ENCODE results near the gene TRPC1.
"Not testable (repeated sequence)": the region's sequence is repeated elsewhere in the genome, so short reads cannot be mapped to it uniquely, and the experiment has no call there.

Gene TRPC1

DNA sequence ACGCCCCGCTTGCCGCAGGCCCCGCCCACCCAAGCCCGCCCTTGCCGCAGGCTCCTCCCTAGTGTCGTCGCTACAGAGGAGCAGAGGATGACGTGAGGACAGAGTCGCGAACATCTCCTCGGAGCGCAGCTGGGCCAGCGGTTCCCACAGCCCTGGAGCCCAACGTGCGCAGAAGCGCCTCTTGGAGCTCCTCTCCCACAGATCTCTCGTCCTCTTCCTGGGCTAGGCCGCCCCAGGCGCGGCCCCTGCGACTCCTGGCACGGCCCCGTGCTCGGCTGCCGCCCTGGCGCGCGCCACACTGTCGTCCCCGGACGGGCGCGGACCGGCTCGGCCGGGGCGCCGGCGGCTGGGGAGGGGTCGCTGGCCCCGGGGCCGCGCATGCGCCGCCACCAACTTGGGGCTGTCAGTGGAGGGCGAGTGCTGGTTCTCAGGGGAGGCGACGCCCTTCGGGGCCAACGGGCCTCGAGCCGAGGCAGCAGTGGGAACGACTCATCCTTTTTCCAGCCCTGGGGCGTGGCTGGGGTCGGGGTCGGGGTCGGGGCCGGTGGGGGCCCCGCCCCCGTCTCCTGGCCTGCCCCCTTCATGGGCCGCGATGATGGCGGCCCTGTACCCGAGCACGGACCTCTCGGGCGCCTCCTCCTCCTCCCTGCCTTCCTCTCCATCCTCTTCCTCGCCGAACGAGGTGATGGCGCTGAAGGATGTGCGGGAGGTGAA, at the start of gene TRPC1:
TSS of gene TRPC1 (plus strand) at position 67 of the 714 bp plus-strand sequence. CDS start at position 593, 526 bp downstream.
- DNase-seq: peak; percentile 94

DNA sequence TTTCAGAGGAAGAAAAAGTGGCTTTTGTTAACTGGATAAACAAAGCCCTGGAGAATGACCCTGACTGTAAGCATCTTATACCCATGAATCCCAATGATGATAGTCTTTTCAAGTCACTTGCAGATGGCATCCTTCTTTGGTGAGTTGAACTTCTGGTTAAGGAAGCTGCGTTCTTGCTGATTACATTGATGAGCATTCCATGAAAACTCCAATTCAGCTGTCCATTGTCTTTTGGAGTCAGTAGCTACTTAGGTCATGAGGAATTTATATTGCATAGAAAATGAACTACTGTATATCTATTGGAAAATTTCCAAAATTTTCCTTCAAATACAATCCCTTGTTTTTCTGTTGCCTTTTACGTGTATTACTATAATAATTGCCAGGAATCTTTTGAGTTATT, 47.7 kb upstream of the TRPC1 start:
- no peak for DNase-seq

DNA sequence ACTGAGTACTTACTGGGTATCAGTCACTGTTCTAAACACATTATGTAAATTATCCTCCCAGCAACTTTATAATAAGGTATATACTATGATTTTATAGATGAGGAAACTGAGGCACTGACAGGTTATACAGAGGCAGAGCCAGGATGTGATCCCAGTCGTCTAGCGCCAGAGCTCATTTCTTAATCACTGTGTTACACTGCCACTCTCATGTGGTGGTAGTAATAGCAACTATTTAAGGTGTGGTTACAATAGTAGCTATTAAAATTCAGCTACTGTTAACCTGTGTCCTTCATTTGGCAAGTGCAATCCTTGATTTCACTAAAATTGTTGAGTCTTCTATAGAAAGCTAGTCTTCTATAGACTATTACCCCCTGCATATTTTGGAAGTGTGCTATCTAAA, 43.1 kb upstream of the TRPC1 start:
- peak; percentile 5 for DNase-seq

DNA sequence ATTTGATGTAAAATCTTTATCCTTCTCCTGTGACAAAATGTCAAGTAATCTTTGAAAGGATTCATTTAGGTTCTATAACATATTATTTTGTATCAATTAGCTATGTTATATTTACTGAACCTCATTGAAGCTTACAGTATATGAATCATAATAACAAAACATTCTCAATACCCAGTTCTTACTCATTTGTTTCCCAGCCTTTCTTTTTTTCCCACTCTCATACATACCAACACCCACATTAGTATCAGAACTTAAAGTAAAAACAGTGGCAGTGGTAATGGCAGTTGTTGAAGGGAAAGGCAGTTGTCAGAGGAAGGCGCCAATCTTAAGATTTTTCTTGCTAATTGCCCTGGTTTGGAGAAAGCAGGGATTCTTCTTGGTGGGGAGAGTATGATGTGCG, 33.2 kb upstream of the TRPC1 start:
- DNase-seq: no peak

DNA sequence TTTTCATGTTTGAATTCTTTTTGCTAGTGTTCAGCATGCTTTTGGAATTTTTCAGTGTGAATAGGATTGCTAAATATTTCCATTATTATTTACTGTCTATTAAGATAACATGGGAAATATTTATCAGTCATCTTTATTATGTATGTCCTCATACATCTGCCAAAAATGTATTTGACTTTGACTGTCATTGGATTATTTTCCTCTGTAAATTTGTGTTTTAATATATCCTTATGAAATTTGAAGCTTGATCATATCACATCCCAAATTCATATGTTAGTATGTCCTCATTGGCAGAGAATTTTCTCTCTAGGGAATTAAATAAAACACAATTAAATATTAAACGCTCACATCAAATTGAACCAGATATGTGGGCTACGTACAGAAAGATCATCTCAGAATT, 32.3 kb upstream of the TRPC1 start:
- no peak for DNase-seq

DNA sequence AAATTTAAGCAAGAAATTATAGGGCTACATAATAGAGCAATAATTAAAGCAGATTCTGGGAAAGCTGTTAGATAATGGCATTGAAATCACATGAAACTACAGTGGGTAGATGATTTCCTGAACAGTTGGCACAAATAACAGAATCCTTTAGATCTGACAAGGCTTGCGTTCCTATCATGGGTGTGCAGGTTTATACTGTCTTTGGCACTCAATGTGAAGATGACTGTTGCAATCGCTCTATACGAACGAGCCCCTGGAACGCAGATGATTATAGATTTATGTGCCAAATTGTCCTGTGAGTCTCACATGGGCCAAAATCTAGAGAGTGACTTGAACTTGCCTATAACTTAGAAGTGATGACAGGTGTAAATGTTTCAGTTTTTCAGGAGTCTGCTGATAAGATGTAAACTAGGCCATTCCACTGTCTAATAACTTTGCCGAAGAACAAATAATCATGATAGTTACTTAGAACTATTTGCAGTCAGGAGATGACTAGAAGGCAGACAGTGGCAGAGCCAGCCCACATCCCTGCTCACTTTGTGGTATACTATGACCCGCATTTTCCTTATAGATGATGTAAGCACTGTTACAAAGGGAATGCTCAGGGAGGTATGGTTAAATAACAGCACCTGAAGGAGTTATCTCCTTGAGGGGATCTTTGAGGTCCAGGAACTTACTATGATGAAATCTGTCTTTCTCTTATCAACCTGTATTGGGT, 30.5 kb upstream of the TRPC1 start:
- no peak for DNase-seq

DNA sequence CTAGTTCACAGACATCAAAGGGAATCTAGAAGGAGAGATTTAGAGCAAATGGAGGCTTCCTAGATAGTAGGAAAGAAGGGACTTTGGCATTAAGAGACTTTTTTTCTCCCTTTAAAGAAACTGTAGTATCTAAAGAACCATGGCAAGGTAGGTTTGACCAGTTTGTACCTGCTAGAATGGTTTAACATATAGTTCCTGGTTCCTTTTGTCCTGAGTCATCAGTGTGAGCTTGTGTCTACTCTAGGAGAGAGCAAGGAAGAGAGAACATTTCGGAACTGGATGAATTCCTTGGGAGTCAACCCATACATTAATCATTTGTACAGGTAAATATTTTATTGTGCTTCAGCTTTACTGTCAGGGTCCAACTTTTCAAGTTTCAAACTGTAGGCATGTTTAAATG, 29.6 kb upstream of the TRPC1 start:
- peak; percentile 21 for DNase-seq

DNA sequence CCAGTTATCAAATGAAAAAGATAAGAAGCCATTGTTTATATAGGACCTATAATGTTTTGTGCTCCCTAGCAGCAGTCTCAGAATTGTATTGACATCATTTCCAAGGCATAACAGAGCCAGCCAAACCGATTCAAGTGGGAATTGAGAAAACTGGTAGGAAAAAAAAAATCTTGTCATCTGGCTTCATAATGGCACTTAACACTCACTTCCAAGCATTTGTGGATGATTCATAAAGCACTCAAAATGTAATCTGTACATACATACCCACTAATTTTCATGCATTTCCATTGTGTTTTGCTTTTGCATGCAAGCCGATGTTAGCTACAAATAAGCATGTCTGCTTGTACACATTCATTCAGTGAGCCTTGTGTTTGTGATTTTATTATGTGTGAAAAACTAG, 18.6 kb upstream of the TRPC1 start:
- peak; percentile 56 for DNase-seq

DNA sequence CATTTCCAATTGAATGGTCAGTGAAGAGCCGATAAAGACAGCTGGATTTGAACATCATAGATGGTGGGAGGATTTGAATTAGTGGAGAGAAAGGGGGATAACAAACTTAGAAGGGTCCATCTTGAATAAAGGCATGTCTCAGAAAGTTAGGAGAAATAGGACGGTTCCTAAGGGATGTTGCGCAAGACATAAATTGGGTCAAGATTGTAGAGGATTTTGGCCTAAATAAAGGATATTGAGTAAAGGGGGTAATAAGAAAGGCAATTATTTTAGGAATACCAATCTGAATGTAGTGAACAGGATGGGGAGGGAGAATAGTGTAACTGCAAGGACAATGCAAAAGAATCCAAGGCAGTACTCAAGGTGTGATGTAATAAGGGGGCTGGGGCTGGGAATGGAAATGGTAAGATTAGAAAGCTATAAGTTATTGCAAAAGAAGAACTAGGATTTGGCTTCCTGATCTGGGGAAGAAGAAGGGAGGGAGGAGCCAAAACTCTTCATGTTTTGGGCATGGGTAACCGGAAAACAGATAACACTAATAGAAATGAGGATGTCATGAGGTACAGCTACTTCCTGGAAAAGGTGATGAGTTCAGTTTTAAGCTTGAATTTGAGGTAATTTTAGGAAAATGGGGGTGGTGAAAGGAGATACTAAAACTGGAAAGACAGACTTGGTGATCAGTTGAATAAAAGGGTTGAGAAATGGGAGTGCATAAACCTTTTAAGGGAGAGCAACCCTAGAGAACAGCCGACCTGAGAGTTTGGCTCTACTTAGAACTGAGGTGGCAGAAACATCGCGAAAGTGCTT, 17.3 kb upstream of the TRPC1 start:
- no peak for DNase-seq

DNA sequence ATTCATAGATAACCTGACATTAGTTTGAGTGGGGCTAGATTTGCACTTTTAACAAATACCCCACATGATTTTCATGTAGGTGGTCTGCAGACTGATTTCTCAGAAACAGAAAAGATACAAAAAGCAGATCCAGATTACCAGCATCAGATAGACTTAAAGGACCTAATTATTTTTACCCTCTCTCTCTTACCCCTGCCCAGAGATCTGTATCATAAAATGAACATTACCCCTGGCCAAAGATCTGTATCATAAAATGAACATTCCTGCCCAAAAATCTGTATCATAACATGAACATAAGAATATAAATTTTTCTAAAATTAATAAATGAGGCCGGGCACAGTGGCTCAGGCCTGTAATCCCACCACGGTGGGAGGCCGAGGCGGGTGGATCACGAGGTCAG, 14.6 kb upstream of the TRPC1 start:
- no peak for DNase-seq

DNA sequence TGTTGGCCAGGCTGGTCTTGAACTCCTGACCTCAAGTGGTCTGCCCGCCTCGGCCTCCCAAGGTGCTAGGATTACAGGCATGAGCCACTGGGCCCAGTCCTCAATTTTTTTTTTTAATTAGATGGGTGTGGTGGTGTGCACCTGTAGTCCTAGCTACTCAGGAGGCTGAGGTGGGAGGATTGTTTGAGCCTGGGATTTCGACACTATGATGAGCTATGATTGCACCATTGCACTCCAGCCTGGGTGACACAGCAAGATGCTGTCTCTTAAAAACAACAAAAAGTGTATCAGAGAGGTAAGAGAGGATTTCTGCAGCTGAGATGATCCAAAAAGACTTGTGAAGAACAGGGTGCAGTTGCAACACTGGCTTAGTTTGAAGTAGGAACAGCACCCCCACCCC, 9.0 kb upstream of the TRPC1 start:
- DNase-seq: not testable (repeated sequence)

DNA sequence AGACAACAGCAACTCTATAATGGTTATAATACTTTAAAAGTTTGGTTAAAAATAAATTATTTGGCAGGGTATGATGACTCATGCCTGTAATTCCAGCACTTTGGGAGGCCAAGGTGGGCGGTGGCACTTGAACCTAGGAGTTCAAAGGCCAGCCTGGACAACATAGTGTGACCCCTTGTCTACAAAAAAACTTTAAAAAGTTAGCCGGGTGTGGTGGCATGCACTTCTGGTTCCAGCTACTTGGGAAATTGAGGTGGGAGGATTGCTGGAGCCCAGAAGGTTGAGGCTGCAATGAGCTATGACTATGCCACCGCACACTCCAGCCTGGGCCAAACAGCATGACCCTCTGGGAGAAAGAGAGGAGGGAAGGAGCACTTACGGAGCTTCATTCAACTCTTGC, 7.7 kb upstream of the TRPC1 start:
- no peak for DNase-seq

DNA sequence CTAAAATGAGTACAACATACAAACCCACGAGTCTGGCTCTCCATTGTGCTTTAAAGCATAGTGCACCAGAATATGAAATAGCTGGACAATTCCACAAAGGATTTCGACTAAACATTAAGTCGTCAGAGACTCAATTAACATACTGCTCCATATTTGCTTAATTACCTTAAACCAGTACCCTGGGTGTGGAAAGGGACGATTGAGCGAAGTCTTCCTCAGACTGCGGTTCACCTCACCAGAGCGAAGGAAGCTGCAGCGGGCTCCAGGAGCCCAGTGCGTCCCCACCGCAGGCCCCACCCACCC, 218 bp upstream of the TRPC1 start:
- DNase-seq: no peak

DNA sequence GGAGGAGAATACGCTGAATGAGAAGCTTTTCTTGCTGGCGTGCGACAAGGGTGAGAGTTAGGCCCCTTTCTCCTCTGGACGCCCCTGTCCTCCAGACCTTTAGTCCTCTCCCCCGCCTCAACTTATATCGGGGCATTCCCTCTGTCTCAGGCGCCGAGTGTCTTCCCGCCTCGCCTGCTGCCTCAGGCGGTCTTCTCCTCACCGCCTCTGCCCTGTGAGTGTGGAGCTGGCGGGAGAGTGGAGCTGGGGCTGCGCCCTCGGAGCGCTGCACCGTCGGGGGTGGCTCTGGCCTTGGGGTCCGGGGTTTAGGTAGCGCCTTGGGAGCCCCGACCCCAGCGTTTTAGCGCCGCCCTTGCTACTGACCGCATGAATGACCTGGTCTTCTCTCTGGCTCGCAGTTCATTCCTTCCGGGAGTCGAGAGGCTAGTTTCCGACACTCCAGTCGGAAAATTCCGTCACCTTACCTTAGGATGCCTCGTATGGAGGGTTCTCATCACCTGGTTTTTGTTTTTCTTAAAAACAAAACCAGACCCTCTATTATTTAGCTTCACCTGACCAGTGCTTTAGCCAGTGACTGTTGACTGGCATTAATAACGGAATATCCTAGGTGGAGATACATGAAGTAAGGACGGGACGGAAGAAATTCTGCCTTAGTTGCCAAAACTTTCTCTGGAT, 985 bp downstream of the TRPC1 start:
- peak; percentile 72 for DNase-seq

DNA sequence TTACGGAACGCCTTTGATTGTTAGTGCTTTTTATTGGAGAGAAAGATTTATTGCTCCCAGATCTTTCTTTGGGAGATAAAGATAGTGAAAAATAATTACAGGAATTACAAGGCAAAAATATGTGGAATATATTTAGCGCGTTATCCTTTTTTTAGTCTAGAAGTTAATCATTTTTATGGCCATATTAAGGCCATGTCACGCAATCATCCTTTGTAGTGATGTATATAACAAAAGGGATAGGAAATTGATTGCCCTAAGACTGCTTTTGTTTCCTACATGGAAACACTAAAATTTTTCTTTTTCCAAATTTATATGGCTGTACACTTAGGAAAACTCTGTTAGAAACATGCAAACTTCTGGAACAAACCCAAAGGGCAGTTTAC, 1.5 kb downstream of the TRPC1 start:
- DNase-seq: no peak

DNA sequence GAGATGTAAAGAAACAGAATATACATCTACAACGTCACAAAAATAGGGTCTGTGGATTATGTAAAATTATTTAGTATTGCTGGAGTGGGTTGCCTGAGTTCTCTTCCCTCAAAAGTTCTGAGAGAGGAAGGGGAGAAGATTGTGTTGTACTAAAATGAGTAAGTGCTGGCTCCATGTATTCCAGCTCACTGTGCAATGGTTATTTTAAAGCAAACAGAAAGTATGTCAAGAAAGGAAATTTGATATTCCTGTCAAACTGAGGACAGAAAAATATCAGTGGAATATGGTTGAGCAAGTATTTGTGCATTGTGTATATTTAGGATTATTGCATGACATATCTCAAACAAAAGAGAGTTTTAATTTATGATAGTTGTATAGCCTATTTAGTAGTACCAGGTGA, 2.2 kb downstream of the TRPC1 start:
- DNase-seq: peak; percentile 11

DNA sequence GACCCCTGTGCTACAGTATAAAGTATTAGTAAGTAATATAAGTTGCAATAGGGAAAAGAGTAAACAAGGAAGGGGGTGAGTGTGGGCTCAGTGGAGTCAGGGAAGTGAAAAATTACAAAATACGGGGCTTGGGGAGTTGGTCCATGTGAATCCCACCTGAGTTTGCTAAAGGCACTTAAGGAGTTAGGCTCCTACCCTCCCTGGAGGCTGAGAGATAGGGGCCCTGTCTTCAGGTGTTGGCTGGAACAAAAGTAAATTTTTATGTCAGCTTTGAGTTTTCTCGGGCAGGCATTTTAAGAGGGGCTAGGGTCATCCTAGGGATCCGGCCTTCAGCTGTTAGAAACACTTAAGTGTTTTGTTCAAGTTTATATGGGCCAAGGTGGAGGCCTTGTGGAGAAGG, 8.2 kb downstream of the TRPC1 start:
- no peak for DNase-seq

DNA sequence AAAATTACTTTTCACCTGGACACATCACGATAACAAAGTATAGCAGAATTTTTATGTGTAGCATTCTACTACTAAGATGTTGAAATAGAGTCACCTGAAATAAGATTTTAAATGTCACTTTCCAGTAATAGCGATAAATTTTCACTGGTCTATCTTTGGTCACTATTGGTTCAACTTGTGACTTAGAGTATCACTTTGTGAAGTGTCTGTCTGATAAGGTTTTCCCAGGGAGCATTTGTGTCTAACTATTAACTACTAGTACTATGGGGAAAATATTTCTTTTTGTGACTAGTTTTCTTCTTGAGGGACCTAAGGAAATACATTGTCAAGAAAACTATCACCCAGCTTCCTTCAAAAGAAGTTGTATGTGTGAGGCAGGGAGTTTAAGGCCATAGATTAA, 11.0 kb downstream of the TRPC1 start:
- DNase-seq: no peak

DNA sequence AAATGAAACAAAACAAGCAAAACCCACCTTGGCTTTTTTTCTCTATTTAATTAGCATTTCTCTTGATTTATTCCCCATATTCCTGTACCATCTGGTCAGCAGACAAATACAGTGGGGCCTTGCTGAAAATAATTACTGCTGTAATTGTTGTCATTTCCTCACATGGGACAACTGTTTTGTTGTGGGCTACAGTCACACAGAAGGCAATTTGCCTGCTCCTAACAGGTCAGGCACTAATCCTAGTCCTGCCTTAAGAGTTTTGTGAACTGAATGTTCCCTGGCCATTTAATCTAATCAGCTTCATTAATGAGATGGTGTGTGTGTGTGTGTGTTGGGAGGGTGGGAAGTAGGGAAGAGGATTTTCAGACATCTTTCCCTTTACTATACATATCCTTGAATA, 11.6 kb downstream of the TRPC1 start:
- DNase-seq: no peak

DNA sequence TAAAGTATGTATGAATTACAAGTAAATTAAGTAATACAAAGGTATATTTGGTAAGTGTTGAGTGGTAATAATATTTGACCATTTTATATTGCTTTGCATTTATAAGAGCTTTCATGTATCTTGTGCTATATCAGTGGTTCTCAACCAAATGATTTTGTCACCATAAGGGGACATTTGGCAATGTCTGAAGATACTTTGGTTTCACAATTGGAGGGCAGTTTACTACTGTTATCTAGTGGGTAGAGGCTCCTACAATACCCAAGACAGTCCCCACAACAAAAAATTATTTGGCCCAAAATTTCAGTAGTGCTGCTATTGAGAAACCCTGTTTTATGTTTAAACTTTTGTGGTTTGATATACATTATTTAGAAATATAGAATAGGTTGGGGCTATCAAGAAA, 14.6 kb downstream of the TRPC1 start:
- DNase-seq: no peak

DNA sequence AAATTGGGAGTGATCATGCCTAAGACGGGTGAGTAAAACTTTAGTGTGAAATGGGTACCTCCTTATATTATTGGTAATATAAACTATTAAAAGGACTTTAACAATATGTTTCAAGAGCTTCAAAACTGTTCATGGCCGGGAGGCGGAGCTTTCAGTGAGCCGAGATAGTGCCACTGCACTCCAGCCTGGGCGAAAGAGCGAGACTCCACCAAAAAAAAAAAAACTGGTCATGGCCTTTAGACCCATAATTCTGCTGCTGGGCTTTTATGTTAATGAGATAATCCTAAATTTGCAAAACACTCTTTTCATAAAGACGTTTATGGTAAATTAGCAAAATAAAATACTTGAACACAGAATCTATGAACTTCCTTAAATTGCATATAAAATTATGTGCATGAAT, 22.8 kb downstream of the TRPC1 start:
- DNase-seq: no peak

DNA sequence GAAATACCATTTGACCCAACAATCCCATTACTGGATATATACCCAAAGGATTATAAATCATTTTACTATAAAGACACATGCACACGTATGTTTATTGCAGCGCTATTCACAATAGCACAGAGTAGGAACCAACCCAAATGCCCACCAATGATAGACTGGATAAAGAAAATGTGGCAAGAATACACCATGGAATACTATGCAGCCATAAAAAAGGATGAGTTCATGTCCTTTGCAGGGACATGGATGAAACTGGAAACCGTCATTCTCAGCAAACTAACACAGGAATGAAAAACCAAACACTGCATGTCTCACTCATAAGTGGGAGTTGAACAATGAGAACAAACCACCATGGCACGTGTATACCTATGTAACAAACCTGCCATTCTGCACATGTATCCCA, 26.7 kb downstream of the TRPC1 start:
- DNase-seq: not testable (repeated sequence)

DNA sequence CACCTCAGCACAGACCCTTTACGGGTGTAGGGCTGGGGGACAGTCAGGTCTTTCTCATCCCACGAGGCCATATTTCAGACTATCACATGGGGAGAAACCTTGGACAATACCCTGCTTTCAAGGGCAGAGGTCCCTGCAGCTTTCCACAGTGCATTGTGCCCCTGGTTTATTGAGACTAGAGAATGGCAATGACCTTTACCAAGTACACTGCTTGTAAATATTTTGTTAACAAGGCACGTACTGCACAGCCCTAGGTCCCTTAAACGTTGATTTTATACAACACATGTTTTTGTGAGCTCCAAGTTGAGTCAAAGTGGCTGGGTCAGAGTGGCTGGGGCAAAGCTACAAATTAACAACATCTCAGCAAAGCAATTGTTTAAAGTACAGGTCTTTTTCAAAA, 28.8 kb downstream of the TRPC1 start:
- not testable (repeated sequence) for DNase-seq

DNA sequence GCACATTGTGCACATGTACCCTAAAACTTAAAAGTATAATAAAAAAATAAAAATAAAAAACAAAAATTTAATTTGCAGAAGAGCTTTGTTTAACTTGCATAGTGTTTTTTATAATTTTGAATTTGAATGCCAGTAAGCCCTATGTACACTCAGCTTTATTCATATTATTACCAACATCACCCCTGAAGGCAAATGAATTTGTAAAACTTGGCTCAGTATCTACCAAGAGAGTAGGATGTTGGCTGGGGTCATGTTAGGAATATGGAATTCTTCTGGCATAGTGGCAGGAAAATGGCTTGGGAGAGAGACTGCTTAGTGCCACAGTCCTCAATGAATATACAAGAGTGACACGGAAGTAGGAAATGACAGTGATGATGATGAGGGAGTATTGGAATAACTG, 30.7 kb downstream of the TRPC1 start:
- no peak for DNase-seq
